ENCODE data around the gene PAX7. TPM values are rescaled to one million over a fixed set of nuclear protein-coding genes. Genes with fewer than 3 reads are reported as not detected.

PAX7 gene
- total RNA-seq, 1 donor from 2014 or later, result 1.4 TPM

DNA sequence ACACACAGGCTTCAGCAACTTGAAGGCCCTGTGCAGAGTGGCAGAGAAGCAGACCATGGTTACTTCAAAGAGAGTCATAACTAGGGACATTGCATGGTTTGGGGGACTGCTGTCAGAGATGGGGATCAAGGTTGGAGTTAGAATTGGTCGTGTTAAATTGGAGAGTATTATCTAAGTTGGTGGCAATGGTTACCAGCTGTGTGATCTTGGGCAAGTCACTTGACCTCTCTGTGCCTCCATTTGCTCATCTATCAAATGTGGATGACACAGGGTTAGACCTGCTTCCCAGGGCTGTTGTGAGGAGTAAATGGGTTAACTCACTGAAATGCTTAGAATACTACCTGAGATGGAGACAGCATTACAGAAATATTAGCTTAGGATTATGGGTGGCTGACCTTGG is 91.1 kb downstream of the PAX7 start:
- no peaks in the 10 kb centered on the region for H3K36me3 Mint-ChIP-seq (ENCODE audit: low read depth, unreplicated experiment)
- H3K9me3 Mint-ChIP-seq (ENCODE audit: unreplicated experiment), result no peaks in the 10 kb centered on the region
- H3K4me1 Mint-ChIP-seq (ENCODE audit: unreplicated experiment), result no peaks in the 10 kb centered on the region
- H3K27me3 Mint-ChIP-seq (ENCODE audit: unreplicated experiment), result peaks cover 19% of the 10 kb centered on the region
- no peak overlapping the region for H3K4me3 Mint-ChIP-seq (ENCODE audit: unreplicated experiment)
- DNase-seq (ENCODE audit: low spot score), result no peak
- H3K27ac Mint-ChIP-seq (ENCODE audit: unreplicated experiment), result no peak overlapping the region
- TF ChIP-seq, protein P1, sequence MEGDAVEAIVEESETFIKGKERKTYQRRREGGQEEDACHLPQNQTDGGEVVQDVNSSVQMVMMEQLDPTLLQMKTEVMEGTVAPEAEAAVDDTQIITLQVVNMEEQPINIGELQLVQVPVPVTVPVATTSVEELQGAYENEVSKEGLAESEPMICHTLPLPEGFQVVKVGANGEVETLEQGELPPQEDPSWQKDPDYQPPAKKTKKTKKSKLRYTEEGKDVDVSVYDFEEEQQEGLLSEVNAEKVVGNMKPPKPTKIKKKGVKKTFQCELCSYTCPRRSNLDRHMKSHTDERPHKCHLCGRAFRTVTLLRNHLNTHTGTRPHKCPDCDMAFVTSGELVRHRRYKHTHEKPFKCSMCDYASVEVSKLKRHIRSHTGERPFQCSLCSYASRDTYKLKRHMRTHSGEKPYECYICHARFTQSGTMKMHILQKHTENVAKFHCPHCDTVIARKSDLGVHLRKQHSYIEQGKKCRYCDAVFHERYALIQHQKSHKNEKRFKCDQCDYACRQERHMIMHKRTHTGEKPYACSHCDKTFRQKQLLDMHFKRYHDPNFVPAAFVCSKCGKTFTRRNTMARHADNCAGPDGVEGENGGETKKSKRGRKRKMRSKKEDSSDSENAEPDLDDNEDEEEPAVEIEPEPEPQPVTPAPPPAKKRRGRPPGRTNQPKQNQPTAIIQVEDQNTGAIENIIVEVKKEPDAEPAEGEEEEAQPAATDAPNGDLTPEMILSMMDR (IDR thresholded peaks at IDR 0.05; ENCODE audit: unreplicated experiment), result no peak

DNA sequence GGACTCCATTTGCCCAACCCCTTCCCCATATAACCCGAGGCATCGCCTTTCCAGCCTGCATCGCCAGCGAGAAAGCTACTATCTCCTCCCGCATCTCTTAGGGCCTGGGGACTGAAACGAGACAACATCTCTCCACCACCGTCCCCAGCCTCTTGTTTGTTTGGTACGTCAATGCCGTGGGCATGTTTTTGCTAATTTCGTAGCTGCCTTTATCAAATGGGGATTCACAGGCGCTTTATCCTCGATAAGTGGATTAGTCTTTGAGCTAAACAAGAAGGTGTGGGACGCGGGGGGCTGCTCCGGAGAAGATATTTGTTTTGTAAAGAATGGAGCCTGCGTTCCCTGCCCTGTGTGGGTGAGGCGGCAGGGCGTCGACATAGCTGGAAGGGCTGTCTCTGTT is 91.6 kb downstream of the PAX7 start:
- H3K27me3 Mint-ChIP-seq (ENCODE audit: unreplicated experiment), result peaks cover 18% of the 10 kb centered on the region
- DNase-seq (ENCODE audit: low spot score), result no peak
- H3K4me1 Mint-ChIP-seq (ENCODE audit: unreplicated experiment), result no peaks in the 10 kb centered on the region
- no peaks in the 10 kb centered on the region for H3K36me3 Mint-ChIP-seq (ENCODE audit: low read depth, unreplicated experiment)
- H3K27ac Mint-ChIP-seq (ENCODE audit: unreplicated experiment), result no peak overlapping the region
- TF ChIP-seq, protein P1 (IDR thresholded peaks at IDR 0.05; ENCODE audit: unreplicated experiment), result no peak
- H3K4me3 Mint-ChIP-seq (ENCODE audit: unreplicated experiment), result no peak overlapping the region
- no peaks in the 10 kb centered on the region for H3K9me3 Mint-ChIP-seq (ENCODE audit: unreplicated experiment)

DNA sequence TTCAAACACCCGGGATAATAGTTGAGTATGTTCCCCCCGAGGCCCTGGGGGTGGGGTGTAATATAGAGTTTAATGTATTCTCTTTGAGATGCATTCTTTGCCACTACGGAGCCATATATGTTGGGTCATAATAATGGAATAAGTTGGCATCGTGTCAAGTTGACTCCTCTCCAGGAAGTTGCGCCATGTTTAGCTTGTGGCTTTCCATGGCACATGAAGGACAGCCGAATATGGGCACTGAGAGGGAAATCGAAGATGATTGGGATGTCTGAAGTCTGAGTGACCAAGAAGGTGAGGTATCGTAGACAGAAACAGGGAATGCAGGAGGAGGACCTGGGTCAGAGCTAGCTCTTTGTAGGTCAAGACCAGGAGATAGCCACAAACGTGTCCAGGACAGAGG is 92.6 kb downstream of the PAX7 start:
- H3K4me1 Mint-ChIP-seq (ENCODE audit: unreplicated experiment), result no peaks in the 10 kb centered on the region
- no peak overlapping the region for H3K4me3 Mint-ChIP-seq (ENCODE audit: unreplicated experiment)
- peaks cover 12% of the 10 kb centered on the region for H3K27me3 Mint-ChIP-seq (ENCODE audit: unreplicated experiment)
- DNase-seq (ENCODE audit: low spot score), result no peak
- H3K27ac Mint-ChIP-seq (ENCODE audit: unreplicated experiment), result no peak overlapping the region
- no peaks in the 10 kb centered on the region for H3K9me3 Mint-ChIP-seq (ENCODE audit: unreplicated experiment)
- TF ChIP-seq, protein P1 (IDR thresholded peaks at IDR 0.05; ENCODE audit: unreplicated experiment), result no peak
- no peaks in the 10 kb centered on the region for H3K36me3 Mint-ChIP-seq (ENCODE audit: low read depth, unreplicated experiment)

DNA sequence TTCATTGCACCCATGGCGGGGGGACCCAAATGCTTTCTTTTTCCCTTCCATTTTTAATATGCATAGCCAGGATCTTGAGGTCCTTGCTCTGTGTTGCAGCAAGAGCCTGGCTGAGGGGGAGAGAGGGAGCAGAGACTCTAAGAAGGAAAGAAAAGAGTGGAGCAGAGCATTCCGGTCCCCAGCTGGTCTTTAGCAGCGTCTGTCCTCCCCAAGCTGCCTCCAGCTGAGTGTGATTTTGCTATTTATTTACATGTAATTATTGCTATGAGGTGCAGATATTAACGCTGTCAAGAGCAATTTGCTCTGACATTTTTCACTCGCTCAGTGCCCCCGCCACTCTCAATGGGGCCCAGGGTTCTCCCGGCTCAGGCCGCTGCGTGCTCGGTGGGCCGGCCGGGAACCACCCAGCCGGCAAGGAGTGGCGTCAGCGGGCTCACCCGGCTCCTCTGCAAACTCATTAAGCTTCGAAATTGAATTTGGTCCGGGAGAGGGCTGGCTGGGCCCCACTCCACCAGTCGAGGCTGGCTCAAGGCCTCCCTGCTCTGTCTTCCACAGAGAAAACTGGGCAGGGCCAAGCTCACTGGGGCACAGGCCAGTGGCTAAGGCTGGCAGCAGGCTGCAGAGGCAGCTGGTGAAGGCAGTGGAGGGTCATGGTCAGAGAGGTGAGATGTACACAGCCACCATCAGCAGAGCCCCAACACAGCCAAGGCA is 93.2 kb downstream of the PAX7 start:
- Mint-ChIP-seq H3K4me1 (ENCODE audit: unreplicated experiment) (no peaks in the 10 kb centered on the region), H3K27ac (ENCODE audit: unreplicated experiment) (no peak overlapping the region), H3K27me3 (ENCODE audit: unreplicated experiment) (peaks cover 11% of the 10 kb centered on the region), H3K9me3 (ENCODE audit: unreplicated experiment) (no peaks in the 10 kb centered on the region), H3K4me3 (ENCODE audit: unreplicated experiment) (no peak overlapping the region), H3K36me3 (ENCODE audit: low read depth, unreplicated experiment) (no peaks in the 10 kb centered on the region)
- TF ChIP-seq, protein P1 (IDR thresholded peaks at IDR 0.05; ENCODE audit: unreplicated experiment), result no peak
- no peak for DNase-seq (ENCODE audit: low spot score)

DNA sequence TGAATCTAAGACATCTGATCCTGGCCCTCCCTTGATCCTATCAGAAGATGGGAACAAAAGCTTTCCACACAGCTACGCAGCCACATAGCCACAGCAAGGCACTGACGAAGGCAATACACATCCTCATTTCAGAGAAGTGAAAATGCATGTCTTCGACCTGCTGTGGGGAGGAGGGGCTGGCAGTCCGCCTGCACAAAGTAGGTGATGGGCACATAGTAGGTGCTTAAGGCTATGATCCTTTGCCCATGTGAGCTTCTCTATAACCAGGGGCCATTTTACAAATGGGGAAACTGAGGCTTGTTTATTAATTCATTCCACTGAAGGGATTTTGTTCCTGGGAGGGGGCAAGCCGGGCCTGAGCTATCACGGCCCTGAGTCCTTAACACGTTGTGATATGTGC is 94.2 kb downstream of the PAX7 start:
- Mint-ChIP-seq H3K36me3 (ENCODE audit: low read depth, unreplicated experiment) (no peaks in the 10 kb centered on the region), H3K9me3 (ENCODE audit: unreplicated experiment) (no peaks in the 10 kb centered on the region), H3K27ac (ENCODE audit: unreplicated experiment) (no peak overlapping the region), H3K4me1 (ENCODE audit: unreplicated experiment) (no peaks in the 10 kb centered on the region), H3K4me3 (ENCODE audit: unreplicated experiment) (no peak overlapping the region), H3K27me3 (ENCODE audit: unreplicated experiment) (peaks cover 10% of the 10 kb centered on the region)
- TF ChIP-seq, protein P1 (IDR thresholded peaks at IDR 0.05; ENCODE audit: unreplicated experiment), result no peak
- DNase-seq (ENCODE audit: low spot score), result no peak
